GM06990 (cell line): ENCODE results near the gene ATXN10.

ENCODE experiments used
- DNase-seq: peaks from one replicate; pipeline ENCODE4 v3.0.0-alpha.2; 2011; ENCODE audit not compliant: insufficient read length; ENCODE audit errors: extremely low read depth
- H3K27me3 ChIP-seq: replicated peaks from 2 replicates; pipeline ENCODE4 v1.6.0; 2011; ENCODE audit warnings: low read length; ENCODE audit not compliant: control insufficient read depth, insufficient read depth
- H3K36me3 ChIP-seq: 2 replicates; pipeline ENCODE4 v1.5.1; 2011; ENCODE audit warnings: low read length; ENCODE audit not compliant: control insufficient read depth, insufficient read depth
- H3K4me3 ChIP-seq: replicated peaks from 2 replicates; pipeline ENCODE4 v1.5.1; 2011; ENCODE audit warnings: low read depth, mild to moderate bottlenecking, control low read depth, low read length
- CTCF ChIP-seq: IDR thresholded peaks from 2 replicates; pipeline ENCODE4 v1.5.1; 2011; ENCODE audit warnings: low read length, control low read depth, mild to moderate bottlenecking, inconsistent platforms; ENCODE audit not compliant: insufficient read depth, poor library complexity, severe bottlenecking

ATXN10 gene

GRCh38 chr22:45702981-45703380, 31.3 kb downstream of the ATXN10 start:
- no peak overlapping the region for H3K4me3 ChIP-seq
- H3K36me3 ChIP-seq: peaks cover 9% of the 10 kb centered on the region
- no peaks in the 10 kb centered on the region for H3K27me3 ChIP-seq
- no peak for DNase-seq
- no peak for TF ChIP-seq CTCF

GRCh38 chr22:45703758-45704157, 32.1 kb downstream of the ATXN10 start:
- no peak for DNase-seq
- Histone ChIP-seq H3K27me3 (no peaks in the 10 kb centered on the region), H3K36me3 (peaks cover 13% of the 10 kb centered on the region), H3K4me3 (no peak overlapping the region)
- no peak for TF ChIP-seq CTCF

GRCh38 chr22:45704648-45705047, 33.0 kb downstream of the ATXN10 start:
- no peaks in the 10 kb centered on the region for H3K27me3 ChIP-seq
- peaks cover 14% of the 10 kb centered on the region for H3K36me3 ChIP-seq
- TF ChIP-seq CTCF: no peak
- no peak overlapping the region for H3K4me3 ChIP-seq
- DNase-seq: no peak

GRCh38 chr22:45707605-45708004, 36.0 kb downstream of the ATXN10 start:
- no peak overlapping the region for H3K4me3 ChIP-seq
- no peaks in the 10 kb centered on the region for H3K27me3 ChIP-seq
- H3K36me3 ChIP-seq: peaks cover 11% of the 10 kb centered on the region
- DNase-seq: no peak
- no peak for TF ChIP-seq CTCF

- no peak for TF ChIP-seq CTCF
- Histone ChIP-seq H3K27me3 (no peaks in the 10 kb centered on the region), H3K4me3 (no peak overlapping the region), H3K36me3 (peaks cover 11% of the 10 kb centered on the region)
- no peak for DNase-seq
Measured at GRCh38 chr22:45708145-45708544, 36.5 kb downstream of the ATXN10 start.

GRCh38 chr22:45709060-45709739, 37.6 kb downstream of the ATXN10 start:
- Histone ChIP-seq H3K4me3 (no peak overlapping the region), H3K27me3 (no peaks in the 10 kb centered on the region), H3K36me3 (peaks cover 8% of the 10 kb centered on the region)
- no peak for TF ChIP-seq CTCF
- DNase-seq: no peak
